Kidney (tissue), 14 donors: ENCODE results near the gene CST3. TPM values are rescaled to one million over a fixed set of nuclear protein-coding genes. Genes with fewer than 3 reads are reported as not detected.

ENCODE experiments used
- DNase-seq, 5 donors: peaks; one replicate each; pipeline ENCODE4 v3.0.0-alpha.2; 2013 to 2020
- FAIRE-seq: peaks from 2 replicates; lab custom pipeline; 2012; peaks lifted over from hg19 to GRCh38; lab: Jason Lieb, UNC
- H3K27ac ChIP-seq, 2 donors: one replicate each; pipeline ENCODE4 v1.7.0; 2013; ENCODE audit warnings: low read depth in 2 of 2, low read length in 2 of 2, inconsistent platforms in 1 of 2
- H3K27me3 ChIP-seq: one replicate; pipeline ENCODE4 v1.7.1; 2013; ENCODE audit warnings: low read length, inconsistent platforms; ENCODE audit not compliant: control insufficient read depth, insufficient read depth
- H3K36me3 ChIP-seq, 3 donors: one replicate each; pipeline versions ENCODE4 v1.7.0 to v1.7.1; 2013; ENCODE audit warnings: low read length in 3 of 3, control low read depth in 1 of 3, inconsistent platforms in 1 of 3; ENCODE audit not compliant: insufficient read depth in 3 of 3, control insufficient read depth in 2 of 3
- H3K4me1 ChIP-seq, 3 donors: one replicate each; pipeline versions ENCODE4 v1.7.0 to v1.7.1; 2013; ENCODE audit warnings: low read length in 3 of 3, inconsistent platforms in 1 of 3, low read depth in 1 of 3; ENCODE audit not compliant: control insufficient read depth in 2 of 3, insufficient read depth in 2 of 3
- H3K4me3 ChIP-seq, 3 donors: one replicate each; pipeline versions ENCODE4 v1.7.0 to v1.8.1; 2013; ENCODE audit warnings: low read length in 3 of 3, control low read depth in 1 of 3, inconsistent platforms in 1 of 3
- H3K9ac ChIP-seq, 3 donors: one replicate each; pipeline versions ENCODE4 v1.7.0 to v1.7.1; 2013; ENCODE audit warnings: low read length in 3 of 3, control low read depth in 1 of 3, inconsistent platforms in 1 of 3
- H3K9me3 ChIP-seq, 3 donors: one replicate each; pipeline versions ENCODE4 v1.7.0 to v1.7.1; 2013; ENCODE audit warnings: low read length in 3 of 3, control low read depth in 1 of 3, inconsistent platforms in 1 of 3; ENCODE audit not compliant: control insufficient read depth in 2 of 3, insufficient read depth in 1 of 3
- CTCF ChIP-seq: IDR thresholded peaks from 3 replicates; pipeline ENCODE4 v1.5.1; 2012; ENCODE audit warnings: mild to moderate bottlenecking, moderate library complexity, borderline replicate concordance; ENCODE audit not compliant: insufficient read depth; ENCODE audit errors: extremely low read depth
- intact Hi-C: fragments of 100-400 bp; cut with DNase I; formaldehyde crosslinking; loops from one replicate; pipeline ENCODE4 v1.11.1; 2022
- polyA plus RNA-seq: library from polyadenylated mRNA; stranded (reverse); fragments of 350-450 nt; fragmentation: Illumina TruSeq; extraction: RNeasy Lipid Tissue Mini Kit (QIAGEN cat#74804); gene quantifications from one replicate; pipeline ENCODE4 v1.2.3, GENCODE V29; 2014; ENCODE audit warnings: low read depth, low replicate concordance; ENCODE audit not compliant: insufficient read depth
- total RNA-seq: library from RNA; stranded (reverse); fragmentation: NEBNext Ultra II Directional; extraction: Animal tissue kit (Norgen Biotek cat#: 25700); gene quantifications from one replicate; pipeline ENCODE4 v1.2.1, GENCODE V29; 2021
- donor health status: control.
- donor health status: control.
- donor health status: control.
- donor health status: control.
- donor health status: control.
- donor health status: DM: yes; HTN: yes; CAD: no.
- donor health status: Normal renal cell carcinoma (clear cell type).

CST3 gene
- total and polyA plus RNA-seq, 2 donors from 2014 or later = 852 to 942 TPM

- Histone ChIP-seq H3K9ac (no peak overlapping the region), H3K27ac (no peak overlapping the region), H3K4me1 (no peaks in the 10 kb centered on the region), H3K4me3 (no peak overlapping the region), H3K9me3 (no peaks in the 10 kb centered on the region), H3K36me3 (no peaks in the 10 kb centered on the region), H3K27me3 (no peaks in the 10 kb centered on the region)
- TF ChIP-seq CTCF = no peak
- no peak for FAIRE-seq
- no peak for DNase-seq
- intact Hi-C loops = no loop called here
Measured at GRCh38 chr20:23587631-23588030, 50.1 kb downstream of the CST3 start.

DNA sequence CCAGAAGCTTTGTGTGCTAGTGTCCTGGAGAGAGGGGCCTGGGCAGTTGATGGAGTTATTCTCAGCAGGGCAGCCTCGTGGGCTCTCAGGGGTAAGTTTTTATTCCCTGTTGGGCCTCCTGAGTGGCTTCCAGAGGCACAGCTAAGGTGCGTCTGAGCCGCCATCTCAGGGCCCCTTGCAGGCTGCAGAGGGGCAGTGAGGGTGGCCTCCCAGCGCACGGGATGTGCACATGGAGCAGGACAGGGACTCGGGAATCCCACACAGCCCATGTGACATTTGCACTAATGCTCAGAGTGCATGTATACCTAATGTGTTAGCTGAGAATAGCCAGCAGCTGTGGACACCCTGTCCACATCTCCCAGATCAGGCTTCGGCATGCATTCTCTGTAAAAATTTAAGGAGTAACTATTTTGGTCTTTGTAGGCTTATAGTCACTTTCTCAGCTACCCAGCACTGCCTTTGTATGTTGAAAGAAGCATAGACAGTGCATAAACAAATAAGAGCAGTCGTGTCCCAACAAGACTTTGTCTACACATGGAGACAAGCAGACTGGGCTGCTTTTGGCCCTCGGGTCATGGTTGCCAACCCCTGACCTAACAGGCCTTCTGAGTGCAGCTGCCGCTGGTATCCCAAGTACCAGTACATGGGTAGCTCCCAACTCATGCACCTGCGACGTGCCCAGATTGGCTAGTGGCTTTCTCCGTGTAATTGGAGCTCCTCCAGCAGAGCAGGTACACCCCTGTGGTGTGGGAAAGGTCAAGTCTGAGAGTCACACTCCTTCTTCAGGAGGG is 50.8 kb downstream of the CST3 start:
- no peak overlapping the region for H3K4me3 ChIP-seq
- no peak for DNase-seq
- intact Hi-C loops = no loop called here
- H3K36me3 ChIP-seq = no peaks in the 10 kb centered on the region
- H3K9ac ChIP-seq = no peak overlapping the region
- no peaks in the 10 kb centered on the region for H3K9me3 ChIP-seq
- FAIRE-seq = no peak
- no peaks in the 10 kb centered on the region for H3K27me3 ChIP-seq
- no peaks in the 10 kb centered on the region for H3K4me1 ChIP-seq
- no peak overlapping the region for H3K27ac ChIP-seq
- TF ChIP-seq CTCF = no peak

DNA sequence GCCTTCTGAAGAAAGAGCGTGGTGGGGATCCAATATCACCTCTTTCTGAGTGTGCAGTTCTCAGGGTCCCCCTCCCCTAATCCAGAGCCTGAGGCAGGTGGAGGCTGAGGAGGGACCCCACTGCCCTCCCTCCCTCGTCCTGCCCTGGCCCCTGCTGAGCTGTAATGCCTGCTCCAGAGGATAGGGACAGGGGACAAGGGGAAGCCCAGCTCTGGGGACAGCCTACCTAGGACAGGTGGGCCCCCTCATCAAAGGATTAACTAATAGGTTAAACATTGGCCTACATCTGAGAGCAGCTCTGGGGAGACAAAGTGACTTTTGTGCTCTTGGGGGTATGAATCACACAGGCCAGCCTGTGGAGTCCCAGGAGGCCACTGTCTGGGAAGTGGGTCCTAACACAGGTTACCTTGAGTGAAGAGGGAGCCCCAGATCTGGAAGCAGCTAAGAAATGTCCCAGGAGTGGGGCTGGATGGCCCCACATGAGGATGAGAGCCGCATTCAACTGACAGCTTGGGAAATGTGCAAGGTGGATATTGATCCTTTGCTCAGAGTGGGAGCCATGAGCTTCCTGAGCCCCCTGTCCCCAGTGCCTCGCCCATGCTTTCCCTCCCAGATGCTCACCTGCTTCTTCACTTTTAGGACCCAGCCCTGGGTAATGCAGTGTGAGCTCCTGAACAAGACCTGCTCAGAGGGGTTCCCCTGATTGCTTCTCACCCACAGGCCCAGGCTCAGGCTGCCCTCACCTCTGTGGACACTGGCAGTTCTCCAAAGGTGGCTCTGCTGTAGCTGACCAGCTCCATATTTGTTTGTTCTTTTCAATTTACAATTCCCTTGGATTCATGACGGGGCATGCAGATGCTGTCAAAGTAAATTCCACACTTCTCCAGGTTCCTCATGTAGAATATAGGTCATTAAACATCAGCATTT is 51.7 kb downstream of the CST3 start:
- Histone ChIP-seq H3K4me3 (no peak overlapping the region), H3K9ac (no peak overlapping the region), H3K36me3 (no peaks in the 10 kb centered on the region), H3K4me1 (no peaks in the 10 kb centered on the region), H3K9me3 (no peaks in the 10 kb centered on the region), H3K27ac (no peak overlapping the region), H3K27me3 (no peaks in the 10 kb centered on the region)
- DNase-seq (no peak), FAIRE-seq (no peak)
- intact Hi-C loops = no loop called here
- TF ChIP-seq CTCF = no peak
